DND-41 (cell line): ENCODE measurements around the gene REEP5.
"Not testable (repeated sequence)": the region's sequence is repeated elsewhere in the genome, so short reads cannot be mapped to it uniquely, and the experiment has no call there.

Experiments used
- EZH2 ChIP-seq: IDR thresholded peaks from 3 replicates; pipeline ENCODE4 v1.6.1; 2012; ENCODE audit warnings: borderline replicate concordance, low read depth, mild to moderate bottlenecking, moderate library complexity, low read length, inconsistent platforms; ENCODE audit not compliant: severe bottlenecking
- TF ChIP-seq, protein P1 (sequence below): IDR thresholded peaks from 2 replicates; pipeline ENCODE4 v1.5.1; 2012; ENCODE audit warnings: borderline replicate concordance, low read length, moderate library complexity, mild to moderate bottlenecking; ENCODE audit not compliant: poor library complexity, severe bottlenecking; ENCODE audit errors: extremely low read depth

DNA sequence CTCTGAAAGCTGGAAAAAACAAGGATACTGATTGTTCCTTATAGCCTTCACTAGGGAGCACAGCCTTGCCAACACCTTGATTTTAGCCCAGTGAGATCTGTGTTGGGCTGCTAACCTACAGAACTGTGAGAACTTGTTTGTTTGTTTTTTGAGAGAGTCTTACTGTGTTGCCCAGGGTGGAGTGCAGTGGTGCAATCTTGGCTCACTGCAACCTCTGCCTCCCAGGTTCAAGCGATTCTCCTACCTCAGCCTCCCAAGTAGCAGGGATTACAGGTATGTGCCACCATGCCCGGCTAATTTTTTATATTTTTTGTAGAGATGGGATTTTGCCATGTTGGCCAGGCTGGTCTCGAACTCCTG is 41.3 kb upstream of the REEP5 start:
- TF ChIP-seq, protein P1, sequence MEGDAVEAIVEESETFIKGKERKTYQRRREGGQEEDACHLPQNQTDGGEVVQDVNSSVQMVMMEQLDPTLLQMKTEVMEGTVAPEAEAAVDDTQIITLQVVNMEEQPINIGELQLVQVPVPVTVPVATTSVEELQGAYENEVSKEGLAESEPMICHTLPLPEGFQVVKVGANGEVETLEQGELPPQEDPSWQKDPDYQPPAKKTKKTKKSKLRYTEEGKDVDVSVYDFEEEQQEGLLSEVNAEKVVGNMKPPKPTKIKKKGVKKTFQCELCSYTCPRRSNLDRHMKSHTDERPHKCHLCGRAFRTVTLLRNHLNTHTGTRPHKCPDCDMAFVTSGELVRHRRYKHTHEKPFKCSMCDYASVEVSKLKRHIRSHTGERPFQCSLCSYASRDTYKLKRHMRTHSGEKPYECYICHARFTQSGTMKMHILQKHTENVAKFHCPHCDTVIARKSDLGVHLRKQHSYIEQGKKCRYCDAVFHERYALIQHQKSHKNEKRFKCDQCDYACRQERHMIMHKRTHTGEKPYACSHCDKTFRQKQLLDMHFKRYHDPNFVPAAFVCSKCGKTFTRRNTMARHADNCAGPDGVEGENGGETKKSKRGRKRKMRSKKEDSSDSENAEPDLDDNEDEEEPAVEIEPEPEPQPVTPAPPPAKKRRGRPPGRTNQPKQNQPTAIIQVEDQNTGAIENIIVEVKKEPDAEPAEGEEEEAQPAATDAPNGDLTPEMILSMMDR, result not testable (repeated sequence)
- not testable (repeated sequence) for TF ChIP-seq EZH2
